Epithelial cell of esophagus (primary cell): ENCODE data around the gene RNF135.
"Not testable (repeated sequence)": the region's sequence is repeated elsewhere in the genome, so short reads cannot be mapped to it uniquely, and the experiment has no call there.

Experiments used
- DNase-seq: peaks from one replicate; pipeline ENCODE4 v3.0.0; 2010; ENCODE audit warnings: low read depth
- H3K4me3 ChIP-seq: 2 replicates; pipeline ENCODE4 v1.5.1; 2011; ENCODE audit warnings: mild to moderate bottlenecking, low read length, control low read depth
- CTCF ChIP-seq: IDR thresholded peaks from 2 replicates; pipeline ENCODE4 v1.5.1; 2011; ENCODE audit warnings: low read depth, mild to moderate bottlenecking, low read length, control low read depth, inconsistent platforms; ENCODE audit not compliant: insufficient read depth; ENCODE audit errors: missing control alignments

The RNF135 gene

GRCh38 chr17:31031841-31032240 is 61.0 kb downstream of the RNF135 start:
- H3K4me3 ChIP-seq: no peak overlapping the region
- no peak for TF ChIP-seq CTCF
- DNase-seq: no peak

- H3K4me3 ChIP-seq, DNase-seq: not testable (repeated sequence)
These were observed 64.8 kb downstream of the RNF135 start for GRCh38 chr17:31035611-31036010.

- H3K4me3 ChIP-seq, DNase-seq: not testable (repeated sequence)
These were observed 70.0 kb downstream of the RNF135 start for GRCh38 chr17:31040837-31041236.

GRCh38 chr17:31042378-31042777 is 71.5 kb downstream of the RNF135 start:
- not testable (repeated sequence) for H3K4me3 ChIP-seq, DNase-seq

- DNase-seq: not testable (repeated sequence)
These were observed 76.1 kb downstream of the RNF135 start for GRCh38 chr17:31046856-31047425.

GRCh38 chr17:31048142-31048541 is 77.3 kb downstream of the RNF135 start:
- TF ChIP-seq CTCF: no peak
- no peak overlapping the region for H3K4me3 ChIP-seq
- DNase-seq: no peak

More at GRCh38 chr17:31046856-31047425, 76.1 kb downstream of the RNF135 start:
- H3K4me3 ChIP-seq: not testable (repeated sequence)

GRCh38 chr17:31048780-31049179 is 77.9 kb downstream of the RNF135 start:
- no peak for TF ChIP-seq CTCF
- DNase-seq: peak; percentile 53

More at GRCh38 chr17:31048780-31049179, 77.9 kb downstream of the RNF135 start:
- H3K4me3 ChIP-seq: no peak overlapping the region
